Hematopoietic multipotent progenitor cell treated with erythropoietin and hydrocortisone succinate and interleukin-3 and kit ligand, for 6 days (in vitro differentiated cells): Measurements from ENCODE around the gene KRTAP10-10.
"Not testable (repeated sequence)": the region's sequence is repeated elsewhere in the genome, so short reads cannot be mapped to it uniquely, and the experiment has no call there.

ENCODE experiments used
- DNase-seq: peaks from one replicate; pipeline ENCODE4 v3.0.0-alpha.2; 2015

KRTAP10-10 gene

DNA sequence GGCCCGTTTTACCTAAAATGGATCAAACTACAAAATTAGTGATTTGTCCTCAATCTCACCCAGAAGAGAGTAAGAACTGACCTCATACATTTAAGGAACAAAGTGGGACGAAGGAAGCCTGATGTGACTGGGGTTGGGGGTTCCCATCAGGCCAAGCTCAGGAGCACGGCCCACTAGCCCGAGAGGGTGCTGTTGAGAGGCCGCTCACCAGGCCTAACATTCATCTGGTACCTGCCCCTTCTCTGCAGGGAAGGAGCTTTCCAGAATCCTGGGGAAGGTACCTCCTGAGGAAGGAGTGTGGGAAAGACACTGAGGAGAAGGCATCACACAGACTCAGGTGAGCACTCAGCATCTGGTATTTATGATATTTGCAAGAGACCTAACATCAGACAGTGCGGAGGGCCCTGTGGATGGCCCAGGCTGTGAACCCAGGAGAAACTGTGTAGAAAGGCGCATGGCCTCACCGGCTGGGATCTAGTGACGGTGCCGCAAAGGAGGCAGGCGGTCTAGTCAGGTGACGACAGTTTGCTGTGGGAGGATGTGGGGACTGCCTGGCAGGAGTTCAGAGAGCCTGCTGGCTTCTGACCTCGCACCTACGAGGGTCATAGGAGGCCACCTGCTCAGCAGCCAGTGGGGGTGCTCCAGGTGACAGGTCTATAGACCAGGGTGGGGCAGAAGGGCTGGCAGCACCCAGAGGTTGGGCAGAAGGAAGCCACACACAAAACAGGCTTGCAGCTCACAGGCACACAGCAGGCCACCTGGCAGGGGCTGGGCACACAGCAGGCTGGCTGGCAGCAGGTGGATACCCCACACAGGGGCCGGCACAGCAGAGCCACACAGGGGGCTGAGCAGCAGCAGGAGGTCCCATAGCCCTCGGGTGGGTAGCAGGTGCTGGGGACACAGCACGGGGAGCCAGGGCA, 16.8 kb downstream of the KRTAP10-10 start:
- DNase-seq = no peak

GRCh38 chr21:44654576-44655175, 17.5 kb downstream of the KRTAP10-10 start, which contains the start of gene KRTAP12-4:
Gene KRTAP12-4, minus strand, starts transcription at chr21:44654659. Its CDS starts 45 bp downstream, at chr21:44654614.
- DNase-seq = no peak

- DNase-seq = no peak
Measured at GRCh38 chr21:44656868-44657267, 19.7 kb downstream of the KRTAP10-10 start.

GRCh38 chr21:44657635-44658540, 20.7 kb downstream of the KRTAP10-10 start, which contains the start of gene KRTAP12-3:
Gene KRTAP12-3, plus strand, starts transcription at chr21:44657932. Its CDS starts 48 bp downstream, at chr21:44657980.
- no peak for DNase-seq

GRCh38 chr21:44658541-44658910, 21.4 kb downstream of the KRTAP10-10 start:
- DNase-seq = no peak

GRCh38 chr21:44658913-44659595, 21.9 kb downstream of the KRTAP10-10 start:
- no peak for DNase-seq

- not testable (repeated sequence) for DNase-seq
Measured at GRCh38 chr21:44661567-44661966, 24.4 kb downstream of the KRTAP10-10 start.

DNA sequence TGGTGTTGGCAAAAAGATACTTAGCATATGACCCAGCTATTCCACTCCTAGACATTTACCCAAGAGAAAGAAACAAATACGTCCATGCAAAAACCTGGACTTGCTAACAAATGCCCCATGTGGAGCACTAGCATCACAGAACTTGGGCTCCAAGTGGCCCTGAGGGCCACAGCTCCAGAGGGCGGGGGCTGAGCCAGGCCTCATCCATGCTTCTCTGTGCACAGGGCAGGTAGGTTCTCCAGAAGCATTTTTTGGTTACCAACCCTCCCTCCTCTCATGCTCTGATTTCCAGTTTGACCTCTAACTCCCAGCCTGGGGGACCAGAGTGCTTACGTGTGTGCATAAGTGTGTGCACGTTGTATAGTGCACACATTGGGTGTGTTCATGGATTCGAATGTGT, 27.5 kb downstream of the KRTAP10-10 start:
- no peak for DNase-seq

DNA sequence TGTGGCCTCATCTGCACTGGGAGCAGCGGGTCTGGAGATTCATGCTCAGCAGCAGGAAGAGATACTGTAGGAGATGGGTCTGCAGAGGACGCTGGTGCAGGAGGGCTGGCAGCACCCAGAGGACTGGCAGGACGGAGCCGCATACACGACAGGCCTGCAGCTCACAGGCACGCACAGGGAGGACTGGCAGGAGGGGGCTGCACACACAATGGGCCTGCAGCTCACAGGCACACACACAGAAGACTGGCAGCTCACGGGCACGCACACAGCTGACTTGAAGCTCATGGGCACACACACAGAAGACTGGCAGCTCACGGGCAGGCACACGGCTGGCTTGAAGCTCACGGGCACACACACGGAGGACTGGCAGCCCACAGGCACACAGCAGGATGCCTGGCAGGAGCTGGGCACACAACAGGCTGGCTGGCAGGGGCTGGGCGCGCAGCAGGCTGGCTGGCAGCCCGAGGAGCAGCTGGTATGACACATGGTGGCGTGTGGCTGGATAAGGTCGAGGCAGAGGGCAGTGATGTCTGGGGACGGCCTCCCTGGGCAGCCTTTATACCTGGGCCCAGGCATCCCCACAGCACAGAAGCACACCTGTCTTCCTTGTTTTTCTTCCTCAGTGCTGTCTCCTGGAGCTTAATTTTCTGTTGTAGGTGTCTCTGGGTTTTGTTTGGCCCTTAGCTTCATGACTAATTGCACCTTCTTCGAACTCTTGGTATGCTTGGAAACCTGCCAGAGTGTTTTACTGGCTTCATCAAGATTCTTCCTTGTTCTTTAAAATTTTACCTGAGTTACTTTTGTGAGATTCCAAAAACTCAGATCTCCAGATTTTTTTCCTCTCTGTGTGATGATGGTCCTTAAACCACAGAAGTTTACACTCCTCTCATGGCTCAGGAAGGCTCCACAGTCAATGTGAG, 29.5 kb downstream of the KRTAP10-10 start, which contains the start of gene KRTAP12-2:
KRTAP12-2 (minus strand) TSS at position 527 of the 920 bp plus-strand sequence; CDS start at position 486, 41 bp downstream.
- no peak for DNase-seq

- no peak for DNase-seq
Measured at GRCh38 chr21:44667612-44668011, 30.5 kb downstream of the KRTAP10-10 start.

- DNase-seq = no peak
Measured at GRCh38 chr21:44670642-44671432, 33.7 kb downstream of the KRTAP10-10 start.

DNA sequence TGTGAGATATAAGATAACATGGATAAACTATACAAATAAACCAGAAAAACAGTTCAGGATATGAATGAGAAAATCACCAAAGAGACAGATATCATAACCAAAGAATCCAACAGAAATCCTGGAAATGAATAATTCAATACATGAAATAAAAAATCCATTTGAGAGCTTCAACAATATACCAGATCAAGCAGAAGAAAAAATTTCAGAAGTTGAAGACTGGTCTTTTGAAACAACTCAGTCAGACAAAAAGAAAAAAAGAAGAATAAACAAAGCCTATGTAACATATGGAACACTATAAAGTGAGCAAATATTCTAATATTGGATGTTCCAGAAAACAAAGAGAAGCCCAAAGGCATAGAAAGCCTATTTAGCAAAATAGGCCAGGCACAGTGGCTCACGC, 34.8 kb downstream of the KRTAP10-10 start:
- DNase-seq = no peak

GRCh38 chr21:44677881-44678280, 40.7 kb downstream of the KRTAP10-10 start:
- no peak for DNase-seq

DNA sequence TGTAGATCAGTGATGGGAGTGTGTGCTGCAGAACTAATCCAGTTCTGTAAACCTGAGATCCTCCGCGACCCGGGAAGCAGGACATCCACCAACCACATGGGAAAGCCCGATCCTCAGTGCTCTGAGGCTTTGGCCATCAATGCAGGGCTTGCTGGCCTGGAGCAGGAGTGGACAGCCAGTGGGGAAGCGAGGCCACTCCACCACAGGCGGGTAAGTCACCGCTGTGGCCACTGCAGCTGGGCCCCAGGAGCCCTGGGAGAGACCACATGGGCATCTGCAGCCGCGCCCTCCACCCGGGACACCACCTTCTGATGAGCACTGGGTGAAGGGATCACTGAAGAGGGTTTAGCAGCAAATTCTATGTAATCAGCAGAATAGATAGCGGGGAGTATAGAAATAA, 44.0 kb downstream of the KRTAP10-10 start:
- no peak for DNase-seq

GRCh38 chr21:44681861-44682579, 44.9 kb downstream of the KRTAP10-10 start, which contains the start of gene KRTAP12-1:
Gene KRTAP12-1, minus strand, starts transcription at chr21:44682163. Its CDS starts 40 bp downstream, at chr21:44682123.
- no peak for DNase-seq

GRCh38 chr21:44682580-44683151, 45.5 kb downstream of the KRTAP10-10 start:
- no peak for DNase-seq

DNA sequence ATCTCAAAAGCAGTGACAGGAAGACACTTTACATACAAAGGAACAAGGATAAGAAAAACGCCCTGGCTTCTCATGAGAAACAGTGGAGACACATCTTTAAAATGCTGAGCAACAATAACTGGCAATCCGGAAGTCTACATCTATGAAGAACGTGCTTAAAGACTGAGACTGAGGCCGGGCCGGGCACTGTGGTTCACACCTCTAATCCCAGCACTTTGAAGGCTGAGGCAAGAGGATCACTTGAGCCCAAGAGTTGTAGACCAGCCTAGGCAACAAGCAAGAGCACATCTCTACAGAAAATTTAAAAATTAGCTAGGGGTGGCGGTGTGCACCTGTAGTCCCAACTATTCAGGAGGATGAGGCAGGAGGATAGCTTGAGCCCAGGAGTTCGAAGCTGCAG, 46.9 kb downstream of the KRTAP10-10 start:
- no peak for DNase-seq

DNA sequence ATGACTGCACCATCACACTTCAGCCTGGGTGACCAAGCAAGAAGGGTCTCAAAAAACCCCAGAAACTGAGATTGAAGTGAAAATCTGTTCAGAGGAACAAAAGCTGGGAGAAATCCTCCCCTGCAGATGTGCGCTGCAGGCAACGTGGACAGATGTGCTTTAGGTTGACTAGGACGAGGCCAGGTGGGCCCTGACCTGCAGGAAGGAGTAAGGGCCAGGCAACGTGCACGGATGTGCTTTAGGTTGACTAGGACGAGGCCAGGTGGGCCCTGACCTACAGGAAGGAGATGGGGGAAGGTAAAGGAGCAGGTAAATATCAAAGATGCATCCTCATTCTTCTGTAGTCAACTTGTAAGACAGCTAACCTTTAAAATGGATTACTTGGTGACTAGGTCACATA, 47.3 kb downstream of the KRTAP10-10 start:
- DNase-seq = no peak

- not testable (repeated sequence) for DNase-seq
Measured at GRCh38 chr21:44685050-44685449, 47.9 kb downstream of the KRTAP10-10 start.
